ENCODE results near the gene DAP.
"Not testable (repeated sequence)": the region's sequence is repeated elsewhere in the genome, so short reads cannot be mapped to it uniquely, and the experiment has no call there.

Gene DAP

DNA sequence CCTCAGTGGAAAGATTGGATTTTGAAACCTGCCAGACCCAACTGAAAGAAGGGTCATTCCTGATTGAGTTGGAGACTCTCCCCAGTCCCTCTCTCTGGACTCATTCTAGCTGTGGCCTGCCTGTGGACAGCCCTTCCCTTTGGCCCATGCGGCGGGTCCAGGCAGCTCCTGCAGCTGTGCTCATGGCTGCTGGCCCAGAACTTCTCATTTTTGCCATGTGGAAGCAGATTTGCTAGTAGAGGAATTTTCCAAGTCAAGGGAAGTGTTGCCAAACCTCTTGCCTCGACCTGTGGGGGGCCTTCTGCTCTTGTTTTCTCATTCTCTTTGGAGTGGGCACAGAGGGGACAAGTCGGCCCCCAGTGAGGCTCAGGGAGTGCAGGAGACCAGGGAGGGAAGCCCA is 108.0 kb downstream of the DAP start:
- DNase-seq (ENCODE audit: low read depth): no peak

- DNase-seq (ENCODE audit: low read depth): no peak
Observed at GRCh38 chr5:10652606-10653005, 108.4 kb downstream of the DAP start.

GRCh38 chr5:10652151-10652550 is 108.9 kb downstream of the DAP start:
- no peak for DNase-seq (ENCODE audit: low read depth)

DNA sequence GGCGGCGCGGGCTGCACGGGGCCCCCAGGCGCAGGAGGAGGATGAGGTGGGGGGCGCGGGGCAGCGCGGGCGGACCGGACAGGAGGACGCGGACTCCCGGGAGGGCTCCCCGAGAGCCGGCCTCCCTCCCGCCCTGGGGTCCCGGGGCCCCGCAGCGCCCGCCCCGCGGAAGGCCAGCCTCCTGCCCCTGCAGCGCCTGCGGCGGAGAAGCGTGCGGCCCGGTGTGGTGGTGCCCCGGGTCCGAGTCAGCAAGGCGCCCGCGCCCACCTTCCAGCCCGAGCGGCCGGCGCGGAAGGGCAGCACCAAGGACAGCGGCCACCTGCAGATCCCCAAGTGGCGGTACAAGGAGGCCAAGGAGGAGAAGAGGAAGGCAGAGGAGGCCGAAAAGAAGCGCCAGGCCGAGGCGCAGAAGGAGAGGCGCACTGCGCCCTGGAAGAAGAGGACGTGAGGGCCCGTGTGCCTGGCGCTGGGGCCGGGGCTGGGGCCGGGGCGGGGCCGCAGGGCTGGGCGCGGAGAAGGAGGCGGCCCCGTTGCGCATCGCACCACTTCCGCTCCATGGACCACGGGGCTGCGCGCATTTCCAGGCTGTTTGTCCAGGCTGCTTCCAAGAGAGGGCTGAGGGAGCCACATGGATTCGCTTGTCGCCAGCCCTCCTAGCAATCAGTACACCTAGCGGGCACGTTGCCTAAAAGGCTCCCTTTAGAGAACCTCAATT is 111.2 kb downstream of the DAP start:
- no peak for DNase-seq (ENCODE audit: low read depth)

GRCh38 chr5:10648806-10649665 is 112.0 kb downstream of the DAP start:
- no peak for DNase-seq (ENCODE audit: low read depth)

DNA sequence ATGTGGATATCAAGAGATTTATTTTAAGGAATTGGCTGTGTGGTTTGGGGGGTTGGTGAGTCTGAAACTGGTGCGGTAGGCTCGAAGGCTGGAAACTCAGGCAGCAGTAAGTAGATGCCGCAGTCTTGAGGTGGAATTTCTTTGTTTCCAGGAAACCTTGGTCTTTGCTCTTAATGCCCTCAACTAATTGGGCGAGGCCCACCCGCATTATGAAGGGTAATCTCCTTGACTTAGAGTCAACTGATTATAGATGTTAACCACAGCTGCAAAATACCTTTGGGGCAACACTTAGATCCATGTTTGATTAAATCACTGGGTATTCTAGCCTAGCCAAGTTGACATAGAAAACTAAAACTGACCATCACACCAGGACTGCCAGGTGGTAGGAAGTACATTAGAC is 113.4 kb downstream of the DAP start:
- no peak for DNase-seq (ENCODE audit: low read depth)

- DNase-seq (ENCODE audit: low read depth): no peak
Observed at GRCh38 chr5:10645671-10646070, 115.4 kb downstream of the DAP start.

GRCh38 chr5:10645146-10645545 is 115.9 kb downstream of the DAP start:
- no peak for DNase-seq (ENCODE audit: low read depth)

- no peak for DNase-seq (ENCODE audit: low read depth)
Observed at GRCh38 chr5:10644192-10644591, 116.8 kb downstream of the DAP start.

- DNase-seq (ENCODE audit: low read depth): no peak
Observed at GRCh38 chr5:10642367-10642766, 118.7 kb downstream of the DAP start.

GRCh38 chr5:10639846-10640368 is 121.1 kb downstream of the DAP start:
- no peak for DNase-seq (ENCODE audit: low read depth)

DNA sequence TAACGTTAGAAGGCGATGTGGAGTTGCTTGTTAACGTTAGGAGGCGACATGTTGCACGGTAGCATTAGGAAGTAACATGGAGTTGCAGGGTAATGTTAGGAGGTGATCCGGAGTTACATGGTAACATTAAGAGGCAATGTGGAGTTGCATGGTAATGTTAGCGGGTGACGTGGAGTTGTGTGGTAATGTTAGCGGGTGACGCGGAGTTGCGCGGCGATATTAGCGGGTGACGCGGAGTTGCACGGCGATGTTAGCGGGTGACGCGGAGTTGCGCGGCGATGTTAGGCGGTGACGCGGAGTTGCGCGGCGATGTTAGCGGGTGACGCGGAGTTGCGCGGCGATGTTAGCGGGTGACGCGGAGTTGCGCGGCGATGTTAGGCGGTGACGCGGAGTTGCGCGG is 122.3 kb downstream of the DAP start:
- not testable (repeated sequence) for DNase-seq (ENCODE audit: low read depth)

DNA sequence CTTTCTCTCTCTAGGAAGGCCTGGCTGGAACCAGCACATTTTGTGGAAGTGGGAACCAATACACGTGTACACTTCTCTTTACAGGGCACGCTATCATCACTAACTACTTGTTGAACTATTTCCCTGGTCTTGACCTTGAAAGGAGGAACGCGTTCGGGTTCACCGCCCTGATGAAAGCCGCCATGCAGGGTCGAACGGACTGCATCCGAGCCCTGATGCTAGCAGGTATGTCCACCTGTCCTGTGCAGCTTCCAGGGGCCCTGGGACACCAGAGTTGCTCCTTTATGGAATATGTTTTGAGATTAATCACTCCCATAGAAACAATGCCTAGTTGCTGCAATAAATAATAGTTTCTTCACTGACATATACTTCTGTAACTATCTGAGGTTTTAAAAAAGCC is 123.1 kb downstream of the DAP start:
- no peak for DNase-seq (ENCODE audit: low read depth)

DNA sequence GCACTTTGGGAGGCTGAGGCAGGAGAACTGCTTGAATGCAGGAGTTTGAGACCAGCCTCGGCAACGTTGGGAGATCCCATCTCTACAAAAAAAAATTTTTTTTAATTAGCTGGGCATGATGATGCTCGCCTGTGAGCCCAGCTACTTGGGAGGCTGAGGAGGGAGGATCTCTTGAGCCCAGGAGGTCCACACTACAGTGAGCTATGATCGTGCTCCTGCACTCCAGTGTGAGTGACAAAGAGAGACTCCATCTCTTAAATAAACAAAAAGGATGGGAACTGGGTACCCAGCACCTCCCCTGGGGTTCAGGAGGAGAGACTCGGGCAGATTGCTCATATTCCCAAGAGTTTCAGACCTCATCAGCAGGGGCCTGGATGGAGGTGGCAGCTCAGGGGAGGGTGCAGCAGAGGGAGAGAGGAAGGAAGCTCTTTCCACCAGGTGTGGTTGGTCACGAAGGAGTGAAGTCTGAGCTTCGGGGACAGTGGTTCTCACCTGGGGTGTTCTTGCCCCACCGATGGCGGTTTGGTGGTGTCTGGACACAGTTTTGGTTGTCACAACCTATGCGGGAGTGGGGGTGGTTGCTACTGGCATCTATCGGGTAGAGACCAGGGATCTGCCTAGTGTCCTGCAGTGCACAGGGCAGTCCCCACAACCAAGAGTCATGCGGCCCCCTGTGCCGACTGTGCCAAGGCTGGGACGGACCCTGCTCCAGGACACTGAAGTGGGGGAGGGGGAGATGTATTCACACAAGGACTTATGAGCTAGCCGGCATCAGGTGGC is 124.5 kb downstream of the DAP start:
- DNase-seq (ENCODE audit: low read depth): no peak

- DNase-seq (ENCODE audit: low read depth): no peak
Observed at GRCh38 chr5:10635867-10636350, 125.1 kb downstream of the DAP start.

DNA sequence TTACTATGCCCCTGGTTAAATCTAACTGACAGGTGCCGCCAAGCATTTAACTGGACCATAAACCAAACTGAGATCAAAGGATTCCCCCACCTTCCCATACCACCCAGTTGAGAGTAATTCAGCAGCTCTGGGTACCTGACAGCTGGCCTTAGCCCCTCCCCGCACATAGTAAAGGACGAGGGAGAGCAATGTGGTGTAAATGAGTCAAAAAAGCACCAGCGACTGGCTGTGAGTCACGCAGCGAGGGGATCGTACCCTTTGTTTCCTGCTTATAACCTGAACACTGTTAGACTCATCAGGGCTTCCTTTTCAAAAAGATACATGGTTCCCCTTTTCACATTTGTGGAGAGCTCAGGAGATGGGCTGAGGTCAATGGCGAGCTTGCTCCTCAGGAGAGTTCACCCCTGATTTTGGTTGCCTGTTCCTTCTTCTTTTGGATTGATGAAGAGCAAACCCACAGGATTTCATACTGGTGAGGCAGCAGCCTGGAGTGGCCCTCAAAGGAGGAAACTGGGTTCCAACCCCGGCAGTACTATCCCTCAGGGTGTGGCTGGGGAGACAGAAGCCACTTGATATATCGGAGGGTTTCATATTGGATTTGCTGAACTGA is 125.7 kb downstream of the DAP start:
- DNase-seq (ENCODE audit: low read depth): peak; percentile 62

GRCh38 chr5:10634562-10634961 is 126.5 kb downstream of the DAP start:
- no peak for DNase-seq (ENCODE audit: low read depth)

- no peak for DNase-seq (ENCODE audit: low read depth)
Observed at GRCh38 chr5:10634050-10634449, 127.0 kb downstream of the DAP start.

DNA sequence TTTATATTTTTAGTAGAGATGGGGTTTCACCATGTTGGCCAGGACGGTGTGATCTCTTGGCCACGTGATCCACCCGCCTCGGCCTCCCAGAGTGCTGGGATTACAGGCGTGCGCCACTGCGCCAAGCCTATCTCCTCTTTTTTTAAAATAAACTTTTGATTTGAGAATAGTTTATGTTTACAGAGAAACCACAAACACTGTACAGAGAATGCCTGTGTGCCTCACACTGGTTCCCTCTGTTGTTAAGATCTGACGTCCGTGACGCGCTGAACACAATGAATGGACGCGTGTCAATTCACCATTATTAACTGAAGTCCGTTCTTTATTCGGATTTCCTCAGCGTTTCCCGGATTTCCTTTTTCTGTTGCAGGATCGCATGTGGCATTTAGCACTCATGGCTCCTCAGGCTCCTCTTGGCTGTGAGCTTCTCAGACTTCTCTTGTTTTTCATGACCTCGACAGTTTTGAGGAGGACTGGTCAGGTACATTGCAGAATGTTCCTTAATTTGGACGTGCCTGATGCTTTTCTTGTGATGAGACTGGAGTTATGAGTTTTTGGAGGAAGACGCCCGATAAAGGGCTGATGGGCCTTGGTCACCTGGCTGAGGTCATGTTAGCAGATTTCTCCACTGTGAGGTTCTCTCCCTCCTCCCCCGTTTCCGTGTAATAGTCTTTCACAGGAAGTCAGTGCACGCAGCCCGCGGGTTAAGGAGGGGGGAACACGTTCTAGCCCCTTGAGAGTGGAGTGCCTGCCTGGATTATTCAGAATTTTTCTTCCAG is 127.6 kb downstream of the DAP start:
- no peak for DNase-seq (ENCODE audit: low read depth)

- DNase-seq (ENCODE audit: low read depth): peak; percentile 39
Observed at GRCh38 chr5:10632110-10632761, 128.8 kb downstream of the DAP start.

Data from activated T-helper 9 cell treated with anti-CD3 and anti-CD28 coated beads, Interleukin-2, amount 50 U/mL, for 16 hours (primary cell).